ENCODE data around the gene FGF12. TPM values are rescaled to one million over a fixed set of nuclear protein-coding genes. Genes with fewer than 3 reads are reported as not detected.

FGF12 gene
- total and polyA plus RNA-seq, 2 experiments from 2014 or later = 6.0 to 14.3 TPM

GRCh38 chr3:192332386-192333291 lies 394.7 kb downstream of the FGF12 start:
- Histone ChIP-seq H3K79me2 (replicated peaks; ENCODE audit: insufficient read depth) (no peaks in the 10 kb centered on the region), H4K20me1 (replicated peaks; ENCODE audit: insufficient read depth) (no peaks in the 10 kb centered on the region), H3K27ac (ENCODE audit: low read depth) (peak overlapping the region; percentile 10), H2AFZ (no peak overlapping the region), H3F3A (replicated peaks; ENCODE audit: low read depth) (no peaks in the 10 kb centered on the region), H3K4me3 (no peak overlapping the region), H3K4me2 (peak overlapping the region; percentile 8), H3K4me1 (ENCODE audit: insufficient read depth) (peaks cover 5% of the 10 kb centered on the region; the same call in 1 of the 2 replicates), H3K27me3 (ENCODE audit: insufficient read depth) (no peaks in the 10 kb centered on the region), H3K36me3 (ENCODE audit: insufficient read depth) (no peaks in the 10 kb centered on the region), H3K9me2 (ENCODE audit: insufficient read depth) (no peaks in the 10 kb centered on the region)
- H3K4me3 Mint-ChIP-seq = peak overlapping the region; percentile 6; the same call in 1 of the 3 replicates
- DNase-seq (ENCODE audit: low spot score) (peak; percentile 68), ATAC-seq (peak; percentile 92)
- peaks cover 28% of the 10 kb centered on the region for H3K4me1 Mint-ChIP-seq
- H3K36me3 Mint-ChIP-seq (ENCODE audit: low read depth) = no peaks in the 10 kb centered on the region
- no peaks in the 10 kb centered on the region for H3K27me3 Mint-ChIP-seq (ENCODE audit: insufficient read depth, low read depth, poor library complexity)
- H3K27ac Mint-ChIP-seq = peak overlapping the region; percentile 33
- TF ChIP-seq EZH2phosphoT487 (IDR thresholded peaks at IDR 0.05; ENCODE audit: unreplicated experiment) (no peak), NANOG (IDR thresholded peaks at IDR 0.05; ENCODE audit: borderline replicate concordance) (0 out of 2 replicates have a peak, but pooled peaks have one; percentile 4)
- no peaks in the 10 kb centered on the region for H3K9me3 Mint-ChIP-seq

GRCh38 chr3:192331749-192332385 lies 395.5 kb downstream of the FGF12 start:
- H3K79me2 ChIP-seq (replicated peaks; ENCODE audit: insufficient read depth) = no peaks in the 10 kb centered on the region
- H3K9me3 Mint-ChIP-seq = no peaks in the 10 kb centered on the region
- H3K27me3 Mint-ChIP-seq (ENCODE audit: insufficient read depth, low read depth, poor library complexity) = no peaks in the 10 kb centered on the region
- H3F3A ChIP-seq (replicated peaks; ENCODE audit: low read depth) = no peaks in the 10 kb centered on the region
- H2AFZ ChIP-seq = no peak overlapping the region
- TF ChIP-seq NANOG (IDR thresholded peaks at IDR 0.05; ENCODE audit: borderline replicate concordance) = no peak
- TF ChIP-seq STAT1 (IDR thresholded peaks at IDR 0.05; ENCODE audit: unreplicated experiment) = no peak
- TF ChIP-seq ZNF462 (CRISPR knock-in tag; IDR thresholded peaks at IDR 0.05) = no peak
- TF ChIP-seq EZH2 (IDR thresholded peaks at IDR 0.05; ENCODE audit: low read depth, unreplicated experiment) = no peak
- no peak overlapping the region for H3K4me2 ChIP-seq
- no peak for DNase-seq (ENCODE audit: low spot score)
- peaks cover 28% of the 10 kb centered on the region for H3K4me1 Mint-ChIP-seq
- peak overlapping the region; percentile 10; the same call in 1 of the 2 replicates for H3K27ac ChIP-seq (ENCODE audit: low read depth)
- no peaks in the 10 kb centered on the region for H3K36me3 ChIP-seq (ENCODE audit: insufficient read depth)
- no peak overlapping the region for H3K27ac Mint-ChIP-seq
- no peaks in the 10 kb centered on the region for H4K20me1 ChIP-seq (replicated peaks; ENCODE audit: insufficient read depth)
- H3K36me3 Mint-ChIP-seq (ENCODE audit: low read depth) = no peaks in the 10 kb centered on the region
- H3K4me3 ChIP-seq = no peak overlapping the region
- no peak overlapping the region for H3K4me3 Mint-ChIP-seq
- H3K4me1 ChIP-seq (ENCODE audit: insufficient read depth) = peaks cover 5% of the 10 kb centered on the region; the same call in 1 of the 2 replicates
- no peak for ATAC-seq
- no peaks in the 10 kb centered on the region for H3K27me3 ChIP-seq (ENCODE audit: insufficient read depth)
- H3K9me2 ChIP-seq (ENCODE audit: insufficient read depth) = no peaks in the 10 kb centered on the region
